GM13977 (cell line): ENCODE results near the gene DYNC2H1.

Experiments
- DNase-seq: peaks from one replicate; pipeline ENCODE4 v3.0.0; 2012; ENCODE audit warnings: low spot score
- in situ Hi-C: fragments of 300-500 bp; cut with MboI; formaldehyde crosslinking; loops from one replicate; pipeline ENCODE4 v1.12.0; 2022; ENCODE audit warnings: low sequenced_read_pairs, low pct_unique_long_range_greater_than_20kb, mixed read lengths, inconsistent platforms; ENCODE audit not compliant: unreplicated experiment
- TF ChIP-seq, protein P1 (sequence below): IDR thresholded peaks from 2 replicates; pipeline ENCODE4 v1.5.1; 2012; ENCODE audit warnings: mild to moderate bottlenecking, control low read depth; ENCODE audit not compliant: insufficient read depth; ENCODE audit errors: extremely low read depth, missing control alignments

The DYNC2H1 gene

DNA sequence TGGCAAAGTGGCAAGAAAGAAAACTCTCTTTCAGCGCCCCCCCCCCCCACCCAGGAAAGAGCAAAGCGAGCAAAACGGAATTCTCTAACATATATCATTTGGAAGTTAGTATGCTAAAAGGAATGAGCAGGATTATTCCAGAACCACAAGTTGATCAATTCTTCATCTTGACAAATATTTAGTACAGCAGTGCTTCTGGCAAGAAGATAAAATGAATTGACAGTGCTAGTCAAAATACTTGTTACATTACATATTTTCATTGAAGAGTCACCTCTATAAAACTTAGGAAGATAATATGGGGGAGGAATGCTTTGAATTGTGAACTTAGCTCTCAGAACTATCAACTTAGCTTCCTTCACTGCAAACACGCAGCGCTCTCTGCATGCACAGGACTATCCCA lies 377.4 kb downstream of the DYNC2H1 start:
- no peak for DNase-seq
- TF ChIP-seq, protein P1, sequence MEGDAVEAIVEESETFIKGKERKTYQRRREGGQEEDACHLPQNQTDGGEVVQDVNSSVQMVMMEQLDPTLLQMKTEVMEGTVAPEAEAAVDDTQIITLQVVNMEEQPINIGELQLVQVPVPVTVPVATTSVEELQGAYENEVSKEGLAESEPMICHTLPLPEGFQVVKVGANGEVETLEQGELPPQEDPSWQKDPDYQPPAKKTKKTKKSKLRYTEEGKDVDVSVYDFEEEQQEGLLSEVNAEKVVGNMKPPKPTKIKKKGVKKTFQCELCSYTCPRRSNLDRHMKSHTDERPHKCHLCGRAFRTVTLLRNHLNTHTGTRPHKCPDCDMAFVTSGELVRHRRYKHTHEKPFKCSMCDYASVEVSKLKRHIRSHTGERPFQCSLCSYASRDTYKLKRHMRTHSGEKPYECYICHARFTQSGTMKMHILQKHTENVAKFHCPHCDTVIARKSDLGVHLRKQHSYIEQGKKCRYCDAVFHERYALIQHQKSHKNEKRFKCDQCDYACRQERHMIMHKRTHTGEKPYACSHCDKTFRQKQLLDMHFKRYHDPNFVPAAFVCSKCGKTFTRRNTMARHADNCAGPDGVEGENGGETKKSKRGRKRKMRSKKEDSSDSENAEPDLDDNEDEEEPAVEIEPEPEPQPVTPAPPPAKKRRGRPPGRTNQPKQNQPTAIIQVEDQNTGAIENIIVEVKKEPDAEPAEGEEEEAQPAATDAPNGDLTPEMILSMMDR = no peak
- in situ Hi-C loops = no loop called here

GRCh38 chr11:103487113-103487512 lies 377.9 kb downstream of the DYNC2H1 start:
- in situ Hi-C loops = no loop called here
- TF ChIP-seq, protein P1 = no peak

GRCh38 chr11:103488031-103488461 lies 378.8 kb downstream of the DYNC2H1 start:
- TF ChIP-seq, protein P1 = no peak
- DNase-seq = no peak
- in situ Hi-C loops = no loop called here

More at GRCh38 chr11:103487113-103487512, 377.9 kb downstream of the DYNC2H1 start:
- DNase-seq = no peak

DNA sequence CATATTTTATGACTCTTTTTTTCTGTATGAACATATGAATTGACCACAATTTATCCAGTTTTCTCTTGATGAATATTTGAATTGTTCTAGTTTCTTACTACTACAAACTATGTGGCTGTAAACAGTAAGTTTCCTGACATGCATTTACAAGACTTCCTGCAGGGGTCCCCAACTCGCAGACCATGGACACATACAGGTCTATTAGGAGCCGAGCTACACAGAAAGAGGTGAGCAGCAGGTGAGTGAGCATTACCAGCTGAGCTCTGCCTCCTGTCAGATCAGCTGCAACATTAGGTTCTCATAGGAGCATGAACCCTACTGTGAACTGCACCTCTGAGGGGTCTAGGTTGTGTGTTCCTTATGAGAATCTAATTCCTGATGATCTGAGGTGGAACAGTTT lies 379.4 kb downstream of the DYNC2H1 start:
- TF ChIP-seq, protein P1 = no peak
- no peak for DNase-seq
- in situ Hi-C loops = no loop called here

GRCh38 chr11:103491777-103492176 lies 382.6 kb downstream of the DYNC2H1 start:
- TF ChIP-seq, protein P1 = no peak
- in situ Hi-C loops = no loop called here
- DNase-seq = no peak

DNA sequence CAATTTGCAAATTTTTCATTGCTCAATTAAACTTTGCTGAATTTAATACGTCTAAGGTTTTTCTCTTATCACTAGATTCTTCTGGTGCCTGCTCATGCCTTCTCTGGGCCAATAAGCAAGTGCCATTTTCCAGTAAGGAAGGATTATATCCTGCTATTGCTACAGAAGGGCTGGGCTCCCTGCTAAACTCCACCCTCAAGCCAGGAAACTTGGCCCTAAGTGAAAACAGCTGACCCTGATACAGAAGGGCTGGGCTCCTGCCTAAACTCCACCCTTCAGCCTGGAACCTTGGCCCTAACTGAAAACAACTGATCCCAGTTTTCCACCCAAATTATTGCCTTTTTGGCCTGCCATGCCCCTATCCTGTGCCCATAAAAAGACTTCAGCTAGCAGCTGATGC lies 385.3 kb downstream of the DYNC2H1 start:
- DNase-seq = no peak
- TF ChIP-seq, protein P1 = no peak
- in situ Hi-C loops = no loop called here

GRCh38 chr11:103497268-103497667 lies 388.0 kb downstream of the DYNC2H1 start:
- no peak for DNase-seq
- TF ChIP-seq, protein P1 = no peak
- in situ Hi-C loops = no loop called here
